Colonic mucosa (tissue), 4 donors: ENCODE measurements around the gene ZNF239. TPM values are rescaled to one million over a fixed set of nuclear protein-coding genes. Genes with fewer than 3 reads are reported as not detected.
"Not testable (repeated sequence)": the region's sequence is repeated elsewhere in the genome, so short reads cannot be mapped to it uniquely, and the experiment has no call there.

Source experiments
- DNase-seq: peaks from one replicate; pipeline ENCODE4 v3.0.0-alpha.2; 2020
- H3K27ac ChIP-seq: fragments of 200-600 bp; one replicate; pipeline ENCODE4 v1.8.0; 2021
- H3K27me3 ChIP-seq: fragments of 200-600 bp; one replicate; pipeline ENCODE4 v1.8.0; 2021
- H3K36me3 ChIP-seq: fragments of 200-600 bp; one replicate; pipeline ENCODE4 v1.8.0; 2021
- H3K4me1 ChIP-seq: fragments of 200-600 bp; one replicate; pipeline ENCODE4 v1.8.0; 2021; ENCODE audit warnings: mild to moderate bottlenecking
- H3K4me3 ChIP-seq: fragments of 200-600 bp; one replicate; pipeline ENCODE4 v1.8.0; 2021
- H3K9ac ChIP-seq, 2 donors: one replicate each; pipeline ENCODE4 v1.7.0; 2013; ENCODE audit warnings: control low read depth in 2 of 2, low read depth in 2 of 2, low read length in 2 of 2
- H3K9me3 ChIP-seq: fragments of 200-600 bp; one replicate; pipeline ENCODE4 v1.8.0; 2021
- CTCF ChIP-seq: fragments of 200-600 bp; IDR thresholded peaks from one replicate; pipeline ENCODE4 v1.8.0; 2022; ENCODE audit warnings: antibody characterized with exemption, mild to moderate bottlenecking
- intact Hi-C: fragments of 100-400 bp; cut with DNase I; formaldehyde crosslinking; loops from one replicate; pipeline ENCODE4 v1.14.1; 2022
- total RNA-seq, 2 donors: library from RNA; stranded (reverse); fragmentation: NEBNext Ultra II Directional in 1 of 2; extraction: Animal tissue kit (Norgen Biotek cat#: 25700) in 1 of 2; gene quantifications; one replicate each; pipeline ENCODE4 v1.2.1, GENCODE V29; 2021
- donor health status: healthy.
- donor health status: DM: no; HTN: no; CAD: no.
- donor health status: DM: no; HTN: no; CAD: no.

The ZNF239 gene
- total RNA-seq, 2 donors from 2014 or later: 1.2 to 1.9 TPM

- intact Hi-C loops: no loop called here
- TF ChIP-seq CTCF: no peak
Observed at GRCh38 chr10:43598446-43598845, 24.0 kb upstream of the ZNF239 start.

GRCh38 chr10:43596546-43596945, 22.1 kb upstream of the ZNF239 start:
- Histone ChIP-seq H3K27ac (no peak overlapping the region), H3K27me3 (no peaks in the 10 kb centered on the region), H3K9ac (no peak overlapping the region), H3K36me3 (no peaks in the 10 kb centered on the region), H3K4me3 (no peak overlapping the region), H3K4me1 (no peaks in the 10 kb centered on the region), H3K9me3 (no peaks in the 10 kb centered on the region)
- no peak for DNase-seq
- TF ChIP-seq CTCF: no peak
- intact Hi-C loops: no loop called here

More at GRCh38 chr10:43598446-43598845, 24.0 kb upstream of the ZNF239 start:
- H3K36me3 ChIP-seq: no peaks in the 10 kb centered on the region
- H3K4me3 ChIP-seq: no peak overlapping the region
- DNase-seq: no peak
- H3K27ac ChIP-seq: no peak overlapping the region
- H3K4me1 ChIP-seq: no peaks in the 10 kb centered on the region
- no peaks in the 10 kb centered on the region for H3K27me3 ChIP-seq
- no peak overlapping the region for H3K9ac ChIP-seq
- no peaks in the 10 kb centered on the region for H3K9me3 ChIP-seq

GRCh38 chr10:43595739-43596298, 21.4 kb upstream of the ZNF239 start:
- H3K27ac ChIP-seq: no peak overlapping the region
- DNase-seq: no peak
- TF ChIP-seq CTCF: no peak
- intact Hi-C loops: no loop called here
- H3K4me1 ChIP-seq: no peaks in the 10 kb centered on the region
- no peak overlapping the region for H3K4me3 ChIP-seq
- H3K9me3 ChIP-seq: no peaks in the 10 kb centered on the region
- no peaks in the 10 kb centered on the region for H3K36me3 ChIP-seq
- H3K27me3 ChIP-seq: no peaks in the 10 kb centered on the region
- H3K9ac ChIP-seq: no peak overlapping the region

- no peak overlapping the region for H3K4me3 ChIP-seq
- H3K9ac ChIP-seq: no peak overlapping the region
- DNase-seq: no peak
- H3K27ac ChIP-seq: no peak overlapping the region
- no peaks in the 10 kb centered on the region for H3K4me1 ChIP-seq
- no peaks in the 10 kb centered on the region for H3K36me3 ChIP-seq
- intact Hi-C loops: no loop called here
- no peak for TF ChIP-seq CTCF
- H3K9me3 ChIP-seq: no peaks in the 10 kb centered on the region
- H3K27me3 ChIP-seq: no peaks in the 10 kb centered on the region
Observed at GRCh38 chr10:43594944-43595589, 20.7 kb upstream of the ZNF239 start.

GRCh38 chr10:43591303-43591904, 17.0 kb upstream of the ZNF239 start:
- intact Hi-C loops: no loop called here
- no peaks in the 10 kb centered on the region for H3K27me3 ChIP-seq
- H3K9me3 ChIP-seq: no peaks in the 10 kb centered on the region
- H3K27ac ChIP-seq: no peak overlapping the region
- no peaks in the 10 kb centered on the region for H3K4me1 ChIP-seq
- no peak overlapping the region for H3K9ac ChIP-seq
- TF ChIP-seq CTCF: no peak
- no peak overlapping the region for H3K4me3 ChIP-seq
- no peak for DNase-seq
- H3K36me3 ChIP-seq: no peaks in the 10 kb centered on the region

- H3K36me3 ChIP-seq, DNase-seq, H3K27ac ChIP-seq, H3K9ac ChIP-seq, H3K4me3 ChIP-seq, H3K4me1 ChIP-seq, H3K9me3 ChIP-seq, H3K27me3 ChIP-seq, intact Hi-C loops: not testable (repeated sequence)
Observed at GRCh38 chr10:43586730-43587115, 12.3 kb upstream of the ZNF239 start.
